ENCODE results near the gene CCL19.

DNA sequence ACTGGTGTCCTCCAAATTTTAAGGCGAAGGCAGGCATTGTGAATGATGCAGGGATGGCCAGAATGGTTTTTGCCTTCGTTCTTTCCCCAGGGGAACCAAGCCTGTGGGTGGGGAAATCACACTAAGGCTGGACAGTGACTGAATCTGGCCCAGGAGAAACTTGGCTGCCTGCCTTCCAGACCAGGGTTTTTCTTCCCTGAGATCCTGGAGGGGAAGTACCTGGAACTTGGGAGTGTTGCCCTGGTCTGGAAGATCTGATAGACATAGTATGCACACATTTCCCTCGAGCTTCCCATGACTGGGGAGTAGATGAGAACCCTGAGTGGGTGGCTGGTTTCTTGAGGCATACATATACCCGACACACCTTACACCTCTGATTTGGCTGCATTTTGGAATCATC, 39.8 kb downstream of the CCL19 start:
- no peak for TF ChIP-seq POLR2A (IDR thresholded peaks at IDR 0.05)
- TF ChIP-seq, protein P1, sequence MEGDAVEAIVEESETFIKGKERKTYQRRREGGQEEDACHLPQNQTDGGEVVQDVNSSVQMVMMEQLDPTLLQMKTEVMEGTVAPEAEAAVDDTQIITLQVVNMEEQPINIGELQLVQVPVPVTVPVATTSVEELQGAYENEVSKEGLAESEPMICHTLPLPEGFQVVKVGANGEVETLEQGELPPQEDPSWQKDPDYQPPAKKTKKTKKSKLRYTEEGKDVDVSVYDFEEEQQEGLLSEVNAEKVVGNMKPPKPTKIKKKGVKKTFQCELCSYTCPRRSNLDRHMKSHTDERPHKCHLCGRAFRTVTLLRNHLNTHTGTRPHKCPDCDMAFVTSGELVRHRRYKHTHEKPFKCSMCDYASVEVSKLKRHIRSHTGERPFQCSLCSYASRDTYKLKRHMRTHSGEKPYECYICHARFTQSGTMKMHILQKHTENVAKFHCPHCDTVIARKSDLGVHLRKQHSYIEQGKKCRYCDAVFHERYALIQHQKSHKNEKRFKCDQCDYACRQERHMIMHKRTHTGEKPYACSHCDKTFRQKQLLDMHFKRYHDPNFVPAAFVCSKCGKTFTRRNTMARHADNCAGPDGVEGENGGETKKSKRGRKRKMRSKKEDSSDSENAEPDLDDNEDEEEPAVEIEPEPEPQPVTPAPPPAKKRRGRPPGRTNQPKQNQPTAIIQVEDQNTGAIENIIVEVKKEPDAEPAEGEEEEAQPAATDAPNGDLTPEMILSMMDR (IDR thresholded peaks at IDR 0.05 in 8 of 11, conservative IDR thresholded peaks at IDR 0.05 in 3 of 11): no peak
- no peak for TF ChIP-seq POLR2AphosphoS5 (IDR thresholded peaks at IDR 0.05)

All from spleen (tissue), 7 donors.